Measurements from ENCODE around the gene CHST11. TPM values are rescaled to one million over a fixed set of nuclear protein-coding genes. Genes with fewer than 3 reads are reported as not detected.

Gene CHST11
- polyA plus RNA-seq (11.9 to 22.5 TPM (median 15.7 TPM) in 3 replicates), polyA minus RNA-seq (12.1 to 77.8 TPM (median 14.7 TPM) in 3 replicates)
- polyA plus RNA-seq (2011; ENCODE audit: low read depth): 5.9 TPM
- polyA plus RNA-seq (2011; cell fraction: cytosol; rRNA removed): 7.7 and 11.2 TPM in 2 replicates
- polyA plus RNA-seq (2011; cell fraction: nucleus; rRNA removed): 25.3 and 27.1 TPM in 2 replicates
- 5.0 and 17.9 TPM in 2 replicates for polyA plus RNA-seq (2012; ENCODE audit: low replicate concordance)
- polyA minus RNA-seq (2011; cell fraction: cytosol; rRNA and poly(A)+ RNA removed): 6.7 TPM
- polyA minus RNA-seq (2011; cell fraction: nucleus; rRNA and poly(A)+ RNA removed): 18.3 and 26.2 TPM in 2 replicates

DNA sequence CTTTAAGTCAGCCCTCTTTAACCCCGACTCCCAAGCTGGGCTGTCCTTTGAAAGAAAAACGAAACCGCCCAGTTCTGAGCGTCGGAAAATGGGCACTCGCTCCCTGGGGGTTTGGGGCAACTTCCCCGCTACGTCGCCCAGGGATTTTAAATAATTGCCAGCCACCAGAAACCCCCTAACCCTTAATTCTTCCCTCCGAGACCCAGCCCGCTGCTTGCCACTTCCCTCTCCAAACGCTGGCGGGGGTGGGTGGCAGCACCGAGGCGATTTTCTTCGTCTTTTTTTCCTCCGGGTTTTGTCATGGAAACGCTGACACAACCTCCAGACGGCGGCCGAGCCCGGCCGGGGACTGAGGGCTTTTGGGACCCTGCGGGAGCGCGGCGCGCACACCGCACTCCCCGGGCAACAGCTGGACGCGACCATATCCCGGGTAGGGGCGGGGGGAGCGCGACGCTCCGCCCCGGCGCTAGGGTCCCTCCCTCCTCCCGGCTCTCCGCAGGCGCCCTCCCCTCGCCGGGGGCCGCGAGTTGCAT, at the start of gene CHST11:
TSS of gene CHST11 (plus strand) at position 532 of the 533 bp plus-strand sequence.
- H3K27me3 ChIP-seq (ENCODE audit: control insufficient read depth, extremely low read depth, insufficient read depth, low read length): no peaks in the 10 kb centered on the region
- H3K4me2 ChIP-seq (ENCODE audit: control insufficient read depth, extremely low read depth, insufficient read depth, low read depth, low read length): peak within 1 kb of the TSS; percentile 96
- H3K79me2 ChIP-seq (ENCODE audit: control insufficient read depth, insufficient read depth, low read length): peaks cover 43% of the 10 kb centered on the region
- H3K9me1 ChIP-seq (ENCODE audit: control insufficient read depth, extremely low read depth, insufficient read depth, low read length): no peaks in the 10 kb centered on the region
- H3K9me3 ChIP-seq (ENCODE audit: control insufficient read depth, low read depth, low read length): no peaks in the 10 kb centered on the region
- H3K4me1 ChIP-seq (ENCODE audit: control insufficient read depth, extremely low read depth, insufficient read depth, low read length): peaks cover 32% of the 10 kb centered on the region
- peak within 1 kb of the TSS; percentile 59 for H3K27ac ChIP-seq (ENCODE audit: control insufficient read depth, insufficient read depth, low read length)
- TF ChIP-seq EZH2 (IDR thresholded peaks at IDR 0.05; ENCODE audit: low read length): no peak
- TF ChIP-seq, protein P1, sequence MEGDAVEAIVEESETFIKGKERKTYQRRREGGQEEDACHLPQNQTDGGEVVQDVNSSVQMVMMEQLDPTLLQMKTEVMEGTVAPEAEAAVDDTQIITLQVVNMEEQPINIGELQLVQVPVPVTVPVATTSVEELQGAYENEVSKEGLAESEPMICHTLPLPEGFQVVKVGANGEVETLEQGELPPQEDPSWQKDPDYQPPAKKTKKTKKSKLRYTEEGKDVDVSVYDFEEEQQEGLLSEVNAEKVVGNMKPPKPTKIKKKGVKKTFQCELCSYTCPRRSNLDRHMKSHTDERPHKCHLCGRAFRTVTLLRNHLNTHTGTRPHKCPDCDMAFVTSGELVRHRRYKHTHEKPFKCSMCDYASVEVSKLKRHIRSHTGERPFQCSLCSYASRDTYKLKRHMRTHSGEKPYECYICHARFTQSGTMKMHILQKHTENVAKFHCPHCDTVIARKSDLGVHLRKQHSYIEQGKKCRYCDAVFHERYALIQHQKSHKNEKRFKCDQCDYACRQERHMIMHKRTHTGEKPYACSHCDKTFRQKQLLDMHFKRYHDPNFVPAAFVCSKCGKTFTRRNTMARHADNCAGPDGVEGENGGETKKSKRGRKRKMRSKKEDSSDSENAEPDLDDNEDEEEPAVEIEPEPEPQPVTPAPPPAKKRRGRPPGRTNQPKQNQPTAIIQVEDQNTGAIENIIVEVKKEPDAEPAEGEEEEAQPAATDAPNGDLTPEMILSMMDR (optimal IDR thresholded peaks at IDR 0.05 in 1 of 3, IDR thresholded peaks at IDR 0.05 in 1 of 3, conservative IDR thresholded peaks at IDR 0.05 in 1 of 3; ENCODE audit: extremely low read depth in 1 of 3, insufficient read depth in 2 of 3, low read length in 3 of 3): peak in 1 of 3 experiments; percentile 22
- no peaks in the 10 kb centered on the region for H3K36me3 ChIP-seq (ENCODE audit: control insufficient read depth in 2 of 2, extremely low read depth in 1 of 2, insufficient read depth in 2 of 2, low read length in 2 of 2)
- DNase-seq (ENCODE audit: low read depth, low spot score) (no peak), FAIRE-seq (no peak)
- no peaks in the 10 kb centered on the region for H4K20me1 ChIP-seq (ENCODE audit: control insufficient read depth, extremely low read depth, insufficient read depth, low read length)
- peak within 1 kb of the TSS; percentile 84 for H3K9ac ChIP-seq (ENCODE audit: control insufficient read depth, extremely low read depth, insufficient read depth, low read length)
- dilution Hi-C loops (cut with MboI; ENCODE audit: extremely low pct_ligation_motif_present, low sequenced_read_pairs): no loop called here
- peak within 1 kb of the TSS; percentile 92 to 95 (median 93) for H3K4me3 ChIP-seq (ENCODE audit: control insufficient read depth in 2 of 3, extremely low read depth in 1 of 3, insufficient read depth in 2 of 3, low read depth in 1 of 3, low read length in 3 of 3)
- H2AFZ ChIP-seq (ENCODE audit: control insufficient read depth, low read length): peak within 1 kb of the TSS; percentile 63

DNA sequence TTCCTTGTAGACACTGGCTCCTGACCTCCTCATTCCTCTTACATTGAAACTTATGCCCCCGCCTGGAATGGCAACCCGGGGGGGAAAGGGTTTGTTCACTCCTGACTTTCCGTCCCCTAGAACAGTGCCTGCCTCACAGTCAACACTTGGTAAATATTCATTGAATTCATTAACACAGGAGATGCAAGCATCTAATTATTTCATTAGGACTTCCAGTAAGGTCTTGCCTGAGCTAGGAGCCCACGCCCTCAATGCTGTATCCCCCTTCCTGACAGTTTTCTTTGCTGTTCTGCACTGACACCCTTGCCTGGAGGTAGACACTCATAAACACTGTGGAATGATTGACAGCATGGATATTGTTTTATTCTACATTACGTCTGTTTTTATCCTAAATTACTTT, 49.3 kb upstream of the CHST11 start:
- Histone ChIP-seq H3K4me1 (ENCODE audit: control insufficient read depth, extremely low read depth, insufficient read depth, low read length) (peaks cover 4% of the 10 kb centered on the region), H3K4me2 (ENCODE audit: control insufficient read depth, extremely low read depth, insufficient read depth, low read depth, low read length) (no peak overlapping the region), H3K9me1 (ENCODE audit: control insufficient read depth, extremely low read depth, insufficient read depth, low read length) (no peaks in the 10 kb centered on the region), H3K9ac (ENCODE audit: control insufficient read depth, extremely low read depth, insufficient read depth, low read length) (no peak overlapping the region), H3K27ac (ENCODE audit: control insufficient read depth, insufficient read depth, low read length) (no peak overlapping the region), H3K9me3 (ENCODE audit: control insufficient read depth, low read depth, low read length) (no peaks in the 10 kb centered on the region), H3K27me3 (ENCODE audit: control insufficient read depth, extremely low read depth, insufficient read depth, low read length) (no peaks in the 10 kb centered on the region), H4K20me1 (ENCODE audit: control insufficient read depth, extremely low read depth, insufficient read depth, low read length) (no peaks in the 10 kb centered on the region), H3K79me2 (ENCODE audit: control insufficient read depth, insufficient read depth, low read length) (no peaks in the 10 kb centered on the region), H2AFZ (ENCODE audit: control insufficient read depth, low read length) (no peak overlapping the region), H3K36me3 (ENCODE audit: control insufficient read depth in 2 of 2, extremely low read depth in 1 of 2, insufficient read depth in 2 of 2, low read length in 2 of 2) (no peaks in the 10 kb centered on the region), H3K4me3 (ENCODE audit: control insufficient read depth in 2 of 3, extremely low read depth in 1 of 3, insufficient read depth in 2 of 3, low read depth in 1 of 3, low read length in 3 of 3) (no peak overlapping the region)
- FAIRE-seq (no peak), DNase-seq (ENCODE audit: low read depth, low spot score) (no peak)
- dilution Hi-C loops (cut with MboI; ENCODE audit: extremely low pct_ligation_motif_present, low sequenced_read_pairs): no loop called here
- no peak for TF ChIP-seq EZH2 (IDR thresholded peaks at IDR 0.05; ENCODE audit: low read length)
- TF ChIP-seq, protein P1 (optimal IDR thresholded peaks at IDR 0.05 in 1 of 3, IDR thresholded peaks at IDR 0.05 in 1 of 3, conservative IDR thresholded peaks at IDR 0.05 in 1 of 3; ENCODE audit: extremely low read depth in 1 of 3, insufficient read depth in 2 of 3, low read length in 3 of 3): no peak
